ENCODE measurements around the gene MADD.

Gene MADD

GRCh38 chr11:47379317-47379716 lies 109.4 kb downstream of the MADD start:
- DNase-seq (ENCODE audit: low read depth): no peak
- no peak for TF ChIP-seq CTCF (IDR thresholded peaks at IDR 0.05; ENCODE audit: control insufficient read depth, insufficient read depth, low read depth, low read length, missing control alignments)
- no peak overlapping the region for H3K4me3 ChIP-seq (ENCODE audit: control insufficient read depth, low read depth, low read length)
